Osteoblast (primary cell): ENCODE results near the gene CBX1. TPM values are rescaled to one million over a fixed set of nuclear protein-coding genes. Genes with fewer than 3 reads are reported as not detected.

Source experiments
- DNase-seq: peaks from one replicate; pipeline ENCODE4 v3.0.0; 2011; ENCODE audit warnings: low spot score, mixed read lengths; ENCODE audit not compliant: insufficient read length; ENCODE audit errors: missing footprints
- H2AFZ ChIP-seq: 2 replicates; pipeline ENCODE4 v1.6.0; 2011; ENCODE audit warnings: mild to moderate bottlenecking, low read length
- H3K27ac ChIP-seq: 2 replicates; pipeline ENCODE4 v1.5.1; 2011; ENCODE audit warnings: mild to moderate bottlenecking, low read depth, low read length, moderate library complexity
- H3K27me3 ChIP-seq: 2 replicates; pipeline ENCODE4 v1.6.0; 2012; ENCODE audit warnings: mild to moderate bottlenecking, control low read depth, inconsistent platforms, low read length, moderate library complexity; ENCODE audit not compliant: insufficient read depth
- H3K36me3 ChIP-seq: 2 replicates; pipeline ENCODE4 v1.5.1; 2011; ENCODE audit warnings: mild to moderate bottlenecking, low read length, control low read depth, moderate library complexity; ENCODE audit not compliant: insufficient read depth
- H3K4me1 ChIP-seq: 2 replicates; pipeline ENCODE4 v1.5.1; 2011; ENCODE audit warnings: mild to moderate bottlenecking, low read length, control low read depth, moderate library complexity; ENCODE audit not compliant: insufficient read depth
- H3K4me2 ChIP-seq: 2 replicates; pipeline ENCODE4 v1.6.0; 2011; ENCODE audit warnings: mild to moderate bottlenecking, low read length; ENCODE audit not compliant: insufficient read depth
- H3K4me3 ChIP-seq: fragments of 200-600 bp; sonication (generic); 3 replicates; pipeline ENCODE4 v1.5.1; 2012; ENCODE audit warnings: mild to moderate bottlenecking, low read length, inconsistent platforms; ENCODE audit not compliant: insufficient read depth
- H3K79me2 ChIP-seq: 2 replicates; pipeline ENCODE4 v1.6.0; 2012; ENCODE audit warnings: mild to moderate bottlenecking, low read length, control low read depth, inconsistent platforms; ENCODE audit not compliant: insufficient read depth
- H3K9me3 ChIP-seq: 2 replicates; pipeline ENCODE4 v1.5.1; 2011; ENCODE audit warnings: low read depth, low read length, control low read depth
- H4K20me1 ChIP-seq: 2 replicates; pipeline ENCODE4 v1.6.0; 2012; ENCODE audit warnings: mild to moderate bottlenecking, low read length, control low read depth; ENCODE audit not compliant: insufficient read depth
- CTCF ChIP-seq: IDR thresholded peaks from 2 replicates; pipeline ENCODE4 v1.5.1; 2011; ENCODE audit warnings: mild to moderate bottlenecking, low read depth, low read length, moderate library complexity; ENCODE audit errors: extremely low read depth
- total RNA-seq: library from RNA; depleted of rRNA; stranded (reverse); fragments of >200 nt; gene quantifications from 2 replicates; pipeline ENCODE4 v1.2.3, GENCODE V29; 2012

CBX1 gene
- total RNA-seq, 1 donor: 30.0 TPM

GRCh38 chr17:48128400-48128799 lies 27.1 kb upstream of the CBX1 start:
- Histone ChIP-seq H3K27me3 (peaks cover 7% of the 10 kb centered on the region), H3K27ac (no peak overlapping the region), H3K4me2 (no peak overlapping the region), H3K4me1 (peaks cover 9% of the 10 kb centered on the region), H3K79me2 (no peaks in the 10 kb centered on the region), H4K20me1 (no peaks in the 10 kb centered on the region), H3K9me3 (no peaks in the 10 kb centered on the region), H2AFZ (no peak overlapping the region), H3K4me3 (no peak overlapping the region), H3K36me3 (peaks cover 5% of the 10 kb centered on the region)
- DNase-seq: no peak
- no peak for TF ChIP-seq CTCF

- no peak overlapping the region for H3K4me2 ChIP-seq
- no peaks in the 10 kb centered on the region for H3K27me3 ChIP-seq
- H3K4me3 ChIP-seq: no peak overlapping the region
- no peak overlapping the region for H3K27ac ChIP-seq
- no peaks in the 10 kb centered on the region for H4K20me1 ChIP-seq
- no peak for DNase-seq
- H3K36me3 ChIP-seq: peaks cover 13% of the 10 kb centered on the region
- no peaks in the 10 kb centered on the region for H3K79me2 ChIP-seq
- peaks cover 9% of the 10 kb centered on the region for H3K4me1 ChIP-seq
- no peak overlapping the region for H2AFZ ChIP-seq
- no peak for TF ChIP-seq CTCF
- H3K9me3 ChIP-seq: no peaks in the 10 kb centered on the region
Observed at GRCh38 chr17:48127371-48128051, 26.2 kb upstream of the CBX1 start.

GRCh38 chr17:48126532-48126850 lies 25.2 kb upstream of the CBX1 start:
- H3K4me1 ChIP-seq: peaks cover 9% of the 10 kb centered on the region
- no peaks in the 10 kb centered on the region for H4K20me1 ChIP-seq
- no peak for TF ChIP-seq CTCF
- peaks cover 23% of the 10 kb centered on the region for H3K36me3 ChIP-seq
- no peaks in the 10 kb centered on the region for H3K27me3 ChIP-seq
- no peaks in the 10 kb centered on the region for H3K9me3 ChIP-seq
- no peak overlapping the region for H3K27ac ChIP-seq
- DNase-seq: no peak
- H3K4me3 ChIP-seq: no peak overlapping the region
- H2AFZ ChIP-seq: no peak overlapping the region
- no peaks in the 10 kb centered on the region for H3K79me2 ChIP-seq
- H3K4me2 ChIP-seq: no peak overlapping the region

GRCh38 chr17:48125829-48126531 lies 24.7 kb upstream of the CBX1 start:
- no peak overlapping the region for H3K27ac ChIP-seq
- no peaks in the 10 kb centered on the region for H3K27me3 ChIP-seq
- DNase-seq: no peak
- H3K9me3 ChIP-seq: no peaks in the 10 kb centered on the region
- no peak overlapping the region for H3K4me3 ChIP-seq
- TF ChIP-seq CTCF: no peak
- peaks cover 9% of the 10 kb centered on the region for H3K4me1 ChIP-seq
- H3K79me2 ChIP-seq: no peaks in the 10 kb centered on the region
- no peak overlapping the region for H2AFZ ChIP-seq
- H4K20me1 ChIP-seq: no peaks in the 10 kb centered on the region
- H3K4me2 ChIP-seq: no peak overlapping the region
- peaks cover 28% of the 10 kb centered on the region for H3K36me3 ChIP-seq
